IMR-90 (cell line): ENCODE data around the gene EXOC2. TPM values are rescaled to one million over a fixed set of nuclear protein-coding genes. Genes with fewer than 3 reads are reported as not detected.
A peak's percentile ranks its signal among the peaks of the same experiment; 100 is the strongest.

Experiments used
- ATAC-seq: fragments of 200-7000 bp; cut with Tn5 transposase; 2 replicates; pipeline ENCODE4 v1.9.1; 2020; ENCODE audit warnings: low read depth, mild to moderate bottlenecking, moderate library complexity
- BruUV-seq: library from RNA; stranded (reverse); fragments of 400-500 nt; replicated peaks from 2 replicates; lab custom pipeline; 2021; lab: Mats Ljungman, UMichigan
- CTCF ChIA-PET: fragments of 300-600 bp; formaldehyde crosslinking; extraction: SDS; loops from one replicate; lab custom pipeline; 2021; ENCODE audit warnings: antibody characterized with exemption; lab: Yijun Ruan, JAX
- POLR2A ChIA-PET: fragments of 300-600 bp; sonication (Branson Sonifier 250); formaldehyde crosslinking; loops from one replicate; lab custom pipeline; 2022; ENCODE audit warnings: antibody characterized with exemption; ENCODE audit not compliant: unreplicated experiment; lab: Charles Lee
- DNase-seq: peaks from one replicate; pipeline ENCODE4 v3.0.0; 2013
- H2AFZ ChIP-seq: replicated peaks from 2 replicates; pipeline ENCODE3; 2013; ENCODE audit warnings: low read length, mild to moderate bottlenecking; ENCODE audit not compliant: poor library complexity
- H2AK5ac ChIP-seq: 2 replicates; pipeline ENCODE4 v1.6.1; 2013; ENCODE audit warnings: low read depth, low read length, inconsistent platforms
- H2AK9ac ChIP-seq: replicated peaks from 2 replicates; pipeline ENCODE3; 2013; ENCODE audit warnings: mild to moderate bottlenecking, low read depth, low read length, moderate library complexity; ENCODE audit not compliant: poor library complexity
- H2BK120ac ChIP-seq: 2 replicates; pipeline ENCODE4 v1.6.1; 2013; ENCODE audit warnings: low read depth, low read length, inconsistent platforms
- H2BK15ac ChIP-seq: 3 replicates; pipeline ENCODE4 v1.6.1; 2013; ENCODE audit warnings: low read depth, low read length, inconsistent platforms
- H2BK20ac ChIP-seq: 2 replicates; pipeline ENCODE4 v1.6.1; 2013; ENCODE audit warnings: low read depth, mild to moderate bottlenecking, inconsistent platforms, low read length, moderate library complexity
- H2BK5ac ChIP-seq: 2 replicates; pipeline ENCODE4 v1.6.1; 2013; ENCODE audit warnings: mild to moderate bottlenecking, low read depth, low read length, inconsistent platforms; ENCODE audit not compliant: poor library complexity, severe bottlenecking
- H3K14ac ChIP-seq: replicated peaks from 2 replicates; pipeline ENCODE4 v1.6.1; 2013; ENCODE audit warnings: low read depth, low read length, inconsistent platforms
- H3K18ac ChIP-seq: 2 replicates; pipeline ENCODE4 v1.6.1; 2013; ENCODE audit warnings: low read depth, low read length, control low read depth
- H3K23ac ChIP-seq: 2 replicates; pipeline ENCODE4 v1.6.1; 2013; ENCODE audit warnings: low read depth, low read length, inconsistent platforms
- H3K27ac ChIP-seq: 2 replicates; pipeline ENCODE4 v1.5.1; 2013; ENCODE audit warnings: mild to moderate bottlenecking, control low read depth, low read length; ENCODE audit not compliant: insufficient read depth
- H3K27me3 ChIP-seq: 2 replicates; pipeline ENCODE4 v1.6.1; 2013; ENCODE audit warnings: low read length; ENCODE audit not compliant: control insufficient read depth, insufficient read depth
- H3K36me3 ChIP-seq: 2 replicates; pipeline ENCODE4 v1.6.1; 2013; ENCODE audit warnings: low read length, mixed read lengths; ENCODE audit not compliant: control insufficient read depth, insufficient read depth
- H3K4ac ChIP-seq: 2 replicates; pipeline ENCODE4 v1.6.1; 2013; ENCODE audit warnings: low read depth, low read length, inconsistent platforms
- H3K4me1 ChIP-seq: 2 replicates; pipeline ENCODE4 v1.6.1; 2013; ENCODE audit warnings: low read length, mixed read lengths; ENCODE audit not compliant: control insufficient read depth, insufficient read depth
- H3K4me2 ChIP-seq: 2 replicates; pipeline ENCODE4 v1.6.1; 2013; ENCODE audit warnings: low read depth, mild to moderate bottlenecking, control low read depth, low read length, moderate library complexity
- H3K4me3 ChIP-seq: 2 replicates; pipeline ENCODE4 v1.5.1; 2013; ENCODE audit warnings: low read depth, mild to moderate bottlenecking, control low read depth, low read length, moderate library complexity; ENCODE audit not compliant: insufficient read depth
- H3K56ac ChIP-seq: 2 replicates; pipeline ENCODE4 v1.6.1; 2013; ENCODE audit warnings: low read length, inconsistent platforms; ENCODE audit not compliant: insufficient read depth; ENCODE audit errors: extremely low read depth
- H3K79me1 ChIP-seq, 2 experiments: 2 replicates each; pipeline ENCODE4 v1.6.1; 2013; ENCODE audit warnings: low read length in 2 of 2, inconsistent platforms in 1 of 2, low read depth in 1 of 2
- H3K9ac ChIP-seq: 2 replicates; pipeline ENCODE4 v1.6.1; 2013; ENCODE audit warnings: low read depth, low read length, control low read depth
- H3K9me1 ChIP-seq: 2 replicates; pipeline ENCODE4 v1.6.1; 2013; ENCODE audit warnings: low read length, inconsistent platforms; ENCODE audit not compliant: insufficient read depth
- H3K9me3 ChIP-seq: 2 replicates; pipeline ENCODE4 v1.6.1; 2013; ENCODE audit warnings: low read length; ENCODE audit not compliant: control insufficient read depth, insufficient read depth
- H4K20me1 ChIP-seq: 2 replicates; pipeline ENCODE4 v1.6.1; 2013; ENCODE audit warnings: low read length, inconsistent platforms; ENCODE audit not compliant: insufficient read depth
- H4K5ac ChIP-seq: 2 replicates; pipeline ENCODE4 v1.6.1; 2013; ENCODE audit warnings: mild to moderate bottlenecking, low read depth, low read length, control low read depth
- H4K8ac ChIP-seq, 2 experiments: 2 replicates each; pipeline ENCODE4 v1.6.1; 2013; ENCODE audit warnings: low read depth in 2 of 2, low read length in 2 of 2, control low read depth in 1 of 2, inconsistent platforms in 1 of 2
- H4K91ac ChIP-seq: 2 replicates; pipeline ENCODE4 v1.6.1; 2013; ENCODE audit warnings: low read depth, low read length, inconsistent platforms; ENCODE audit not compliant: insufficient read depth
- BHLHE40 ChIP-seq: fragments of 150-350 bp; IDR thresholded peaks from 2 replicates; pipeline ENCODE4 v1.6.1; 2016; ENCODE audit warnings: mild to moderate bottlenecking, low read depth, low read length
- CEBPB ChIP-seq: IDR thresholded peaks from 2 replicates; pipeline ENCODE4 v1.6.1; 2012; ENCODE audit warnings: low read depth, low read length, improper control_type of control experiment
- CHD1 ChIP-seq: IDR thresholded peaks from 2 replicates; pipeline ENCODE4 v1.6.1; 2012; ENCODE audit warnings: low read depth, low read length, improper control_type of control experiment
- CTCF ChIP-seq: conservative IDR thresholded peaks from 2 replicates; pipeline ENCODE4 v1.5.1; 2012; ENCODE audit warnings: mild to moderate bottlenecking, low read depth, low read length, improper control_type of control experiment
- FOS ChIP-seq: fragments of 150-350 bp; IDR thresholded peaks from 2 replicates; pipeline ENCODE4 v1.6.1; 2016; ENCODE audit warnings: low read depth, low read length
- MAFK ChIP-seq: IDR thresholded peaks from 2 replicates; pipeline ENCODE4 v1.6.1; 2012; ENCODE audit warnings: low read depth, low read length, improper control_type of control experiment
- MAZ ChIP-seq: IDR thresholded peaks from 2 replicates; pipeline ENCODE4 v1.6.1; 2012; ENCODE audit warnings: low read depth, mild to moderate bottlenecking, low read length, improper control_type of control experiment, moderate library complexity, borderline replicate concordance
- MXI1 ChIP-seq: IDR thresholded peaks from 2 replicates; pipeline ENCODE4 v1.6.1; 2012; ENCODE audit warnings: low read depth, mild to moderate bottlenecking, low read length, moderate library complexity, borderline replicate concordance
- NFE2L2 ChIP-seq: fragments of 150-350 bp; IDR thresholded peaks from 2 replicates; pipeline ENCODE4 v1.6.1; 2016; ENCODE audit warnings: low read depth, mild to moderate bottlenecking, low read length
- POLR2A ChIP-seq: IDR thresholded peaks from 2 replicates; pipeline ENCODE4 v1.6.1; 2012; ENCODE audit warnings: mild to moderate bottlenecking, low read depth, low read length
- RAD21 ChIP-seq: IDR thresholded peaks from 2 replicates; pipeline ENCODE4 v1.6.1; 2012; ENCODE audit warnings: low read length, improper control_type of control experiment
- RCOR1 ChIP-seq: IDR thresholded peaks from 2 replicates; pipeline ENCODE4 v1.6.1; 2012; ENCODE audit warnings: mild to moderate bottlenecking, low read length, improper control_type of control experiment; ENCODE audit not compliant: insufficient replicate concordance
- RFX5 ChIP-seq: IDR thresholded peaks from 2 replicates; pipeline ENCODE4 v1.8.0; 2012; ENCODE audit warnings: low read depth, mild to moderate bottlenecking, low read length, moderate library complexity
- SMC3 ChIP-seq: fragments of 150-350 bp; IDR thresholded peaks from 2 replicates; pipeline ENCODE4 v1.6.1; 2016; ENCODE audit warnings: low read depth, mild to moderate bottlenecking, antibody characterized with exemption, low read length, moderate library complexity
- USF2 ChIP-seq: fragments of 150-350 bp; IDR thresholded peaks from 2 replicates; pipeline ENCODE4 v1.6.1; 2017; ENCODE audit warnings: mild to moderate bottlenecking, antibody characterized with exemption, low read length, low read depth
- WGBS, 2 experiments: methylation state at CpG; one replicate each; pipeline versions ENCODE4 v1.1.5 to v1.1.7; 2013; ENCODE audit warnings: missing lambda C conversion rate in 2 of 2; ENCODE audit not compliant: insufficient read length in 1 of 2; ENCODE audit errors: extremely low coverage in 2 of 2; 5-methylcytosine and 5-hydroxymethylcytosine counted together
- dilution Hi-C: fragments of 300-500 bp; cut with HindIII; formaldehyde crosslinking; loops from one replicate; pipeline ENCODE4 v1.14.3; 2018; ENCODE audit warnings: low sequenced_read_pairs; ENCODE audit not compliant: unreplicated experiment
- in situ Hi-C: fragments of 300-500 bp; cut with MboI; formaldehyde crosslinking; loops from 3 replicates; pipeline ENCODE4 v1.14.3; 2019; ENCODE audit warnings: low sequenced_read_pairs, inconsistent platforms, mixed read lengths
- intact Hi-C: fragments of 100-400 bp; cut with micrococcal nuclease; formaldehyde crosslinking; loops from 2 replicates; pipeline ENCODE4 v1.10.0; 2022
- polyA plus RNA-seq, 3 experiments: library from polyadenylated mRNA; depleted of rRNA; stranded (reverse); fragments of >200 nt; gene quantifications; 2 replicates each; pipeline ENCODE4 v1.2.3, GENCODE V29; 2012; ENCODE audit warnings: low replicate concordance in 1 of 3
- total RNA-seq: library from RNA; depleted of rRNA; stranded (reverse); fragments of >200 nt; gene quantifications from 2 replicates; pipeline ENCODE4 v1.2.3, GENCODE V29; 2012
- TF ChIP-seq, protein P1 (sequence below): fragments of 150-350 bp; IDR thresholded peaks from 2 replicates; pipeline ENCODE4 v1.6.1; 2016; ENCODE audit warnings: low read depth, mild to moderate bottlenecking, low read length, moderate library complexity, borderline replicate concordance

The EXOC2 gene
- total and polyA plus RNA-seq, 2 of the 4 experiments (the other 2 are of a cell fraction) = 13.1 to 37.3 TPM

- peaks cover 20% of the 10 kb centered on the region for H3K4me1 ChIP-seq
These were observed 12.7 kb downstream of the EXOC2 start for GRCh38 chr6:680251-680650.

More at GRCh38 chr6:680251-680650, 12.7 kb downstream of the EXOC2 start:
- no peaks in the 10 kb centered on the region for H3K9me3 ChIP-seq
- no peak overlapping the region; the same call in 1 of the 2 replicates for H3K56ac ChIP-seq
- H2AFZ ChIP-seq = no peak overlapping the region
- POLR2A ChIA-PET = no interaction called here
- H2BK120ac ChIP-seq = peak overlapping the region; percentile 71
- in situ Hi-C loops = no loop called here
- H3K9me1 ChIP-seq = peaks cover 18% of the 10 kb centered on the region
- H3K18ac ChIP-seq = peak overlapping the region; percentile 18; the same call in 1 of the 2 replicates
- DNase-seq (no peak), ATAC-seq (no peak)
- CTCF ChIA-PET = interaction anchor here (1.0 kb wide), 1 partner anchor 12 kb away, joined by 3 read pairs; no protein-coding TSS in a partner anchor
- no peak overlapping the region for H2BK20ac ChIP-seq
- TF ChIP-seq RFX5 = no peak
- no peak for TF ChIP-seq RCOR1
- no peak for TF ChIP-seq CTCF
- TF ChIP-seq MAFK = no peak
- TF ChIP-seq BHLHE40 = no peak
- TF ChIP-seq FOS = no peak
- no peak for TF ChIP-seq RAD21
- TF ChIP-seq MXI1 = no peak
- TF ChIP-seq, protein P1, sequence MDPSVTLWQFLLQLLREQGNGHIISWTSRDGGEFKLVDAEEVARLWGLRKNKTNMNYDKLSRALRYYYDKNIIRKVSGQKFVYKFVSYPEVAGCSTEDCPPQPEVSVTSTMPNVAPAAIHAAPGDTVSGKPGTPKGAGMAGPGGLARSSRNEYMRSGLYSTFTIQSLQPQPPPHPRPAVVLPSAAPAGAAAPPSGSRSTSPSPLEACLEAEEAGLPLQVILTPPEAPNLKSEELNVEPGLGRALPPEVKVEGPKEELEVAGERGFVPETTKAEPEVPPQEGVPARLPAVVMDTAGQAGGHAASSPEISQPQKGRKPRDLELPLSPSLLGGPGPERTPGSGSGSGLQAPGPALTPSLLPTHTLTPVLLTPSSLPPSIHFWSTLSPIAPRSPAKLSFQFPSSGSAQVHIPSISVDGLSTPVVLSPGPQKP = no peak
- no peak for TF ChIP-seq CHD1
- TF ChIP-seq MAZ = no peak
- TF ChIP-seq USF2 = no peak
- no peak for TF ChIP-seq NFE2L2
- TF ChIP-seq POLR2A = no peak
- no peak for TF ChIP-seq CEBPB
- no peak for TF ChIP-seq SMC3
- H2BK15ac ChIP-seq = peak overlapping the region; percentile 25; the same call in 1 of the 3 replicates
- H3K4me3 ChIP-seq = no peak overlapping the region
- peaks cover 18% of the 10 kb centered on the region; the same call in 1 of the 2 replicates for H4K20me1 ChIP-seq
- peak overlapping the region; percentile 67 for H3K23ac ChIP-seq
- H3K36me3 ChIP-seq = no peaks in the 10 kb centered on the region
- H3K4me2 ChIP-seq = no peak overlapping the region
- H2BK5ac ChIP-seq = peak overlapping the region; percentile 19
- peak overlapping the region; percentile 24 for H4K91ac ChIP-seq
- BruUV-seq = no TSS peak
- H2AK9ac ChIP-seq = no peak overlapping the region
- peak overlapping the region in 1 of 2 experiments; percentile 63; a peak in 1 of 4 replicates for H4K8ac ChIP-seq
- intact Hi-C loops = loop anchor here (5.0 kb wide), 1 partner anchor 53 kb away; no protein-coding TSS in a partner anchor
- H3K79me1 ChIP-seq = peaks cover 27 to 63% of the 10 kb centered on the region in 2 experiments
- H3K9ac ChIP-seq = no peak overlapping the region
- dilution Hi-C loops = no loop called here
- peak overlapping the region; percentile 71 for H3K4ac ChIP-seq
- no peak overlapping the region for H3K27ac ChIP-seq
- WGBS, 2 experiments = no CpG with 5 or more reads among the region's 2 CpGs
- 0 out of 2 replicates have a peak overlapping the region, but pooled peaks have one; percentile 64 for H3K14ac ChIP-seq
- no peaks in the 10 kb centered on the region for H3K27me3 ChIP-seq
- H4K5ac ChIP-seq = no peak overlapping the region
- H2AK5ac ChIP-seq = no peak overlapping the region
